ENCODE measurements around the gene KANSL1L.

The KANSL1L gene

GRCh38 chr2:210028178-210028577, 143.0 kb downstream of the KANSL1L start:
- Histone ChIP-seq H3K27ac (ENCODE audit: low read depth, low read length, severe bottlenecking) (no peak overlapping the region), H3K4me1 (ENCODE audit: control insufficient read depth, insufficient read depth, low read length, poor library complexity, severe bottlenecking) (no peaks in the 10 kb centered on the region), H3K4me3 (ENCODE audit: extremely low read depth, insufficient read depth, low read length, poor library complexity, severe bottlenecking) (no peak overlapping the region), H3K9me3 (ENCODE audit: control insufficient read depth, low read length) (no peaks in the 10 kb centered on the region), H3K36me3 (ENCODE audit: control insufficient read depth, insufficient read depth, low read length) (peaks cover 25% of the 10 kb centered on the region)
- WGBS, 2 experiments (ENCODE audit: insufficient coverage in 2 of 2), result 71 to 80% methylated on average over 1 of the region's 2 CpGs

- Histone ChIP-seq H3K27ac (ENCODE audit: low read depth, low read length, severe bottlenecking) (no peak overlapping the region), H3K36me3 (ENCODE audit: control insufficient read depth, insufficient read depth, low read length) (peaks cover 31% of the 10 kb centered on the region), H3K4me3 (ENCODE audit: extremely low read depth, insufficient read depth, low read length, poor library complexity, severe bottlenecking) (no peak overlapping the region), H3K4me1 (ENCODE audit: control insufficient read depth, insufficient read depth, low read length, poor library complexity, severe bottlenecking) (no peaks in the 10 kb centered on the region), H3K9me3 (ENCODE audit: control insufficient read depth, low read length) (no peaks in the 10 kb centered on the region)
- no CpG with 5 or more reads among the region's 2 CpGs for WGBS, 2 experiments (ENCODE audit: insufficient coverage in 2 of 2)
These were observed 143.6 kb downstream of the KANSL1L start for GRCh38 chr2:210027608-210028007.

DNA sequence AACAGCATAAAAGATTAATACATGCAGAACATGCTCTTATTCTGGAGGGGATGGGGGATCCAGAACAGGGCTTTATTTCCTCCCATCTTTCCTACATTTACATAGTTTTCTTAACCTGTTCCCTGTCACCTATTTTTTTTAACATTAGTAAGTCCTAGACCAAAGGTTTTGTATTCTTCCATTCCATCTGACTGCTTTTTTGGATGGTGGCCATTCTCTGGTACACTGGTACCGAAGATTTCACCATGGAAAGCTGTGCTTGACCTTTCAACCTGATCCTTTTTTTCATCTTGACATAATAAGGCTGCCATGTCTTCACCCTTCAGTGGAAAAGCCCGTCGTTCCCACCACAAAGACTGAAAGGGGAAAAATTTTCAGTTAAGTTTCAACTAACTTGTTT, 148.4 kb downstream of the KANSL1L start:
- Histone ChIP-seq H3K36me3 (ENCODE audit: control insufficient read depth, insufficient read depth, low read length) (peaks cover 59% of the 10 kb centered on the region), H3K9me3 (ENCODE audit: control insufficient read depth, low read length) (no peaks in the 10 kb centered on the region), H3K27ac (ENCODE audit: low read depth, low read length, severe bottlenecking) (no peak overlapping the region), H3K4me3 (ENCODE audit: extremely low read depth, insufficient read depth, low read length, poor library complexity, severe bottlenecking) (no peak overlapping the region), H3K4me1 (ENCODE audit: control insufficient read depth, insufficient read depth, low read length, poor library complexity, severe bottlenecking) (no peaks in the 10 kb centered on the region)
- WGBS, 2 experiments (ENCODE audit: insufficient coverage in 2 of 2), result 90 to 100% methylated on average over 1 of the region's 3 CpGs

DNA sequence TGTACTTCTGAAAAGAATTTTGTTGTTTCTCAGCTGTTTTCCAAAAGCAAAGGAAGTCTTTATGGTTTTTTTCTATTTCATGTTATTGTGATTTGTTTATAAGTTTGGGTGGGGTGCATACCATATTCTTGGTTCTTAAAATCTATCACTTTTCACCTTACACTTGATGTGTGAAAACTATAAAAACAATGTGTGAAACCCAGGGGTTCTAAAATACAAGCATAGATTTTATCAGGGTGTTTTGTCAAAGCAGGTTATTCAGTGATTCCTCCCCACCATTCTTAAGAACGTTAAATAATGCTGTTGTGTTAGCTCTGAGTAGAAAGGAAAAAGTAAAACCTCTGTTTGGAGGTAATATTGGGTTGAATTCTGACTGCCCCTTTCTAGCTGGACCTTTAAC, 151.1 kb downstream of the KANSL1L start:
- no CpG with 5 or more reads among the region's 1 CpG for WGBS, 2 experiments (ENCODE audit: insufficient coverage in 2 of 2)
- Histone ChIP-seq H3K9me3 (ENCODE audit: control insufficient read depth, low read length) (no peaks in the 10 kb centered on the region), H3K4me3 (ENCODE audit: extremely low read depth, insufficient read depth, low read length, poor library complexity, severe bottlenecking) (no peak overlapping the region), H3K4me1 (ENCODE audit: control insufficient read depth, insufficient read depth, low read length, poor library complexity, severe bottlenecking) (no peaks in the 10 kb centered on the region), H3K36me3 (ENCODE audit: control insufficient read depth, insufficient read depth, low read length) (peaks cover 69% of the 10 kb centered on the region), H3K27ac (ENCODE audit: low read depth, low read length, severe bottlenecking) (no peak overlapping the region)

GRCh38 chr2:210009896-210010295, 161.3 kb downstream of the KANSL1L start:
- no peak overlapping the region for H3K27ac ChIP-seq (ENCODE audit: low read depth, low read length, severe bottlenecking)

GRCh38 chr2:210009126-210009525, 162.1 kb downstream of the KANSL1L start:
- Histone ChIP-seq H3K9me3 (ENCODE audit: control insufficient read depth, low read length) (no peaks in the 10 kb centered on the region), H3K27ac (ENCODE audit: low read depth, low read length, severe bottlenecking) (no peak overlapping the region), H3K4me3 (ENCODE audit: extremely low read depth, insufficient read depth, low read length, poor library complexity, severe bottlenecking) (no peak overlapping the region), H3K4me1 (ENCODE audit: control insufficient read depth, insufficient read depth, low read length, poor library complexity, severe bottlenecking) (peaks cover 2% of the 10 kb centered on the region), H3K36me3 (ENCODE audit: control insufficient read depth, insufficient read depth, low read length) (peaks cover 63% of the 10 kb centered on the region)
- WGBS, 2 experiments (ENCODE audit: insufficient coverage in 2 of 2), result no CpG with 5 or more reads among the region's 6 CpGs

More at GRCh38 chr2:210009896-210010295, 161.3 kb downstream of the KANSL1L start:
- Histone ChIP-seq H3K4me3 (ENCODE audit: extremely low read depth, insufficient read depth, low read length, poor library complexity, severe bottlenecking) (no peak overlapping the region), H3K9me3 (ENCODE audit: control insufficient read depth, low read length) (no peaks in the 10 kb centered on the region), H3K36me3 (ENCODE audit: control insufficient read depth, insufficient read depth, low read length) (peaks cover 59% of the 10 kb centered on the region), H3K4me1 (ENCODE audit: control insufficient read depth, insufficient read depth, low read length, poor library complexity, severe bottlenecking) (no peaks in the 10 kb centered on the region)
- WGBS, 2 experiments (ENCODE audit: insufficient coverage in 2 of 2), result 89 to 92% methylated on average over 1 to 3 of the region's 3 CpGs

- H3K4me3 ChIP-seq (ENCODE audit: extremely low read depth, insufficient read depth, low read length, poor library complexity, severe bottlenecking), result no peak overlapping the region
- WGBS, 2 experiments (ENCODE audit: insufficient coverage in 2 of 2), result 100% methylated on average over 1 of the region's 2 CpGs; no CpG with 5 or more reads in 1 of the 2 experiments
- peaks cover 53% of the 10 kb centered on the region for H3K36me3 ChIP-seq (ENCODE audit: control insufficient read depth, insufficient read depth, low read length)
- peaks cover 10% of the 10 kb centered on the region for H3K4me1 ChIP-seq (ENCODE audit: control insufficient read depth, insufficient read depth, low read length, poor library complexity, severe bottlenecking)
- no peak overlapping the region for H3K27ac ChIP-seq (ENCODE audit: low read depth, low read length, severe bottlenecking)
- H3K9me3 ChIP-seq (ENCODE audit: control insufficient read depth, low read length), result no peaks in the 10 kb centered on the region
These were observed 163.3 kb downstream of the KANSL1L start for GRCh38 chr2:210007895-210008294.

DNA sequence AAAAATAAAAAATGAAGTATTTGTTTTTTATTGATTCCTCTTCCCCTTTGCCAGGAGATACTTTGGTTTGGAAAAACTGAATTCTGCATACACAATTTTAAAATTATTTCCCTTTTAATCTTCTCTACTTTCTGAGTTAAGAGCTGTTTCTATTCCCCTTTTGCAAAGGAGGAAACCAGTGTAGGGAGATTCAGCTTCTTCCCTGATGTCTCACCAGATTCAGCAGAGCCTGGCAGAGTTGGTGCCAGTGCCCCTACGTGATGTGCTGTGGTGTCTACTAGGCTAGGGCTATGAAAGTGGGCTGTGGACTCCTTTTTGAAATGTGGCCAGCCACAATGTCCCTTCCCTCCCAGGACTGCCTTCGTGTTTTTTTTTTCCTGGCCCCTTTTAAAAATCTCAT, 166.3 kb downstream of the KANSL1L start:
- Histone ChIP-seq H3K9me3 (ENCODE audit: control insufficient read depth, low read length) (no peaks in the 10 kb centered on the region), H3K4me1 (ENCODE audit: control insufficient read depth, insufficient read depth, low read length, poor library complexity, severe bottlenecking) (peaks cover 10% of the 10 kb centered on the region), H3K36me3 (ENCODE audit: control insufficient read depth, insufficient read depth, low read length) (peaks cover 27% of the 10 kb centered on the region), H3K4me3 (ENCODE audit: extremely low read depth, insufficient read depth, low read length, poor library complexity, severe bottlenecking) (no peak overlapping the region), H3K27ac (ENCODE audit: low read depth, low read length, severe bottlenecking) (no peak overlapping the region)
- 100% methylated on average over 1 to 2 of the region's 2 CpGs for WGBS, 2 experiments (ENCODE audit: insufficient coverage in 2 of 2)

GRCh38 chr2:210003359-210003758, 167.8 kb downstream of the KANSL1L start:
- H3K27ac ChIP-seq (ENCODE audit: low read depth, low read length, severe bottlenecking), result no peak overlapping the region
- peaks cover 10% of the 10 kb centered on the region for H3K4me1 ChIP-seq (ENCODE audit: control insufficient read depth, insufficient read depth, low read length, poor library complexity, severe bottlenecking)
- H3K4me3 ChIP-seq (ENCODE audit: extremely low read depth, insufficient read depth, low read length, poor library complexity, severe bottlenecking), result peak overlapping the region; percentile 91
- peaks cover 18% of the 10 kb centered on the region for H3K36me3 ChIP-seq (ENCODE audit: control insufficient read depth, insufficient read depth, low read length)
- H3K9me3 ChIP-seq (ENCODE audit: control insufficient read depth, low read length), result no peaks in the 10 kb centered on the region
- WGBS, 2 experiments (ENCODE audit: insufficient coverage in 2 of 2), result no CpG with 5 or more reads among the region's 2 CpGs

DNA sequence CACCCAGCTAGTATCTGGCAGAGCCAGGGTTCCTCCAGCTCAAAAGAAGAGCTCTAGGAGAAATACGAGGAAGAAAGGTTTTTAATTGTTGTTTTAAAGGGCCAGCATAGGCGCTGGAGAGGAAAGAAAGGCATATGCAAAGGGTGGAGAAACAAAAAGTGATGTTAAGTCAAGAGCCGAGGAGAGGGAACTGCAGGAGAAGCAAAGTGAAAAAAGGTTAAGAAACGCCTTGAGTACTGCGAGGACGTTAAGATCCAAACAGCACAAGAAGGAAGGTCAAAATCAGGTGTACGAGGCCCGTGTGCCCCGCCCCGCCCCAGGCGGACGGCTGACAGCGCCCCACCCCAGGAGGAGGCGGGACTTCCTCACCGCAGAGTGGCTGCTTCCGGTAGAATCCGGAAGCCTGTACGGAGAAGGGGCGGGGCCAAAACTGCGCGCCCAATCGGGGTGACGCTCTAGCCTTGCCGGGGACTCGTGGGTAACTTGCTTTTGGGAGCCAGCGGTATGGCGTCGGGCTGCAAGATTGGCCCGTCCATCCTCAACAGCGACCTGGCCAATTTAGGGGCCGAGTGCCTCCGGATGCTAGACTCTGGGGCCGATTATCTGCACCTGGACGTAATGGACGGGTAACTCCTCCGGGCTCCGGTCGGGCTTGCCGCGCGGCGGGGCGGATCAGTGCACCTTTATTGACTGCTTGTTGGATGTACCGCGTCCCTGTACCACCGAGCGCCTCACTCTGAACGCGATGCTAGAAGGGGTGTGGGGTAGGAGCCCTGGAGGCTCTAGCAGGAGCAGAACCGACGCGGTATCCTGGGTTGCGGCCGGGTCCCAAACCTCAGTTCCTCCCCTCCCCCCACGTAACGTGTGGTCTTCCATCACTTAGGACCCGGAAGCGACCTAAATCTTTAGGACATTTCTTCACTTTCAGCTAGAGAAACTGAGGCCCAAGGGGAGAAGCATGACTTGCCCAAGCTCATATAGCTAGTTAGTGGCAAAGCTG, 168.8 kb downstream of the KANSL1L start, which contains the start of gene RPE:
RPE (plus strand) TSS at position 481 of the 1,000 bp plus-strand sequence; CDS start at position 505, 24 bp downstream.
- H3K27ac ChIP-seq (ENCODE audit: low read depth, low read length, severe bottlenecking), result peak within 1 kb of the TSS; percentile 18

More for the DNA sequence above, 168.8 kb downstream of the KANSL1L start, which contains the start of gene RPE:
- WGBS, 2 experiments (ENCODE audit: insufficient coverage in 2 of 2), result 1% methylated on average over 42 to 47 of the region's 58 CpGs
- H3K4me1 ChIP-seq (ENCODE audit: control insufficient read depth, insufficient read depth, low read length, poor library complexity, severe bottlenecking), result peaks cover 10% of the 10 kb centered on the region
- H3K9me3 ChIP-seq (ENCODE audit: control insufficient read depth, low read length), result no peaks in the 10 kb centered on the region
- H3K36me3 ChIP-seq (ENCODE audit: control insufficient read depth, insufficient read depth, low read length), result peaks cover 18% of the 10 kb centered on the region
- H3K4me3 ChIP-seq (ENCODE audit: extremely low read depth, insufficient read depth, low read length, poor library complexity, severe bottlenecking), result peak within 1 kb of the TSS; percentile 91

Data from mesodermal cell (in vitro differentiated cells).